ENCODE measurements around the gene KIF19.

The KIF19 gene

DNA sequence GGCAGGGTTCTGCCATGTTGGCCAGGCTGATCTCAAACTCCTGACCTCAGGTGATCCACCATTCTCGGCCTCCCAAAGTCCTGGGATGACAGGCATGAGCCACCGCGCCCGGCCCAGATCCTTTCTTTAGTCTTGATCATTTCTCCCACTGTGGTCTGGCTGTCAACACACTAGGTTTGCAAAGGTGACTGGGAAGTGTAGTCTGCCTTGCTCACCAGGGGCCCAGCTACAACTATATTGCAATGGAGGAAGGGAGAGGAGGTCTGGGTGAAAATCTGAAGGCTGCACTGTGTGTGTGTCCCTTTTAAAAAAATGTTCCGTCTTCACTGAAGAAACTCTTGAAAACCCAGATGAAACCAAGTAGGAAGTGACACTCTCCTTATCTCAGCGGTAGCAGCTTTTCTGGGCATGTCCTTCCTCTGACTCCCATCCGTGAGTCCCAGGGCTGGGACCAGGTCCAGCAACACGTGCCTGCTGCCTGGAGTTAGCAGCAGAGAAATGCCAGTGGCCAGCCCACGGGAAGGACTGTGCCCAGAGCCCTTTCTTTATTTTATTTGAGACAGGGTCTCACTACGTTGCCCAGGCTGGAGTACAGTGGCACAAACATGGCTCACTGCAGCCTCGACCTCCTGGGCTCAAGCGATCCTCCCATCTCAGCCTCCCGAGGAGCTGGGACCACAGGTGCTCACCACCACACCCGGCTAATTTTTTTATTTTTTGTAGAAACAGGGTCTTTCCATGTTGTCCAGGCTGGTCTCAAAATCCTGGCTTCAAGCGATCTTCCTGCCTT lies 17.8 kb upstream of the KIF19 start:
- Histone ChIP-seq H2BK120ac (ENCODE audit: low read depth, low read length) (no peak overlapping the region), H3K18ac (ENCODE audit: low read length) (no peak overlapping the region), H3K9ac (ENCODE audit: low read length) (no peak overlapping the region), H3K27me3 (ENCODE audit: insufficient read depth, low read length, poor library complexity) (no peaks in the 10 kb centered on the region), H3K79me2 (ENCODE audit: control insufficient read depth, insufficient read depth, low read length) (no peaks in the 10 kb centered on the region), H3K4me2 (ENCODE audit: low read length) (no peak overlapping the region), H3K4ac (ENCODE audit: low read depth, low read length) (no peak overlapping the region), H2BK5ac (ENCODE audit: low read length) (no peak overlapping the region), H3K4me3 (ENCODE audit: low read length) (no peak overlapping the region), H2AK5ac (ENCODE audit: low read length) (no peak overlapping the region), H3K23ac (ENCODE audit: low read length) (no peak overlapping the region), H3K79me1 (ENCODE audit: low read length) (no peaks in the 10 kb centered on the region), H3K4me1 (ENCODE audit: control insufficient read depth, low read depth, low read length) (no peaks in the 10 kb centered on the region), H3K27ac (ENCODE audit: low read depth, low read length) (no peak overlapping the region), H3K56ac (ENCODE audit: low read length) (no peak overlapping the region), H4K8ac (ENCODE audit: low read depth, low read length) (no peak overlapping the region), H2BK15ac (replicated peaks; ENCODE audit: low read depth) (no peak overlapping the region), H3K36me3 (ENCODE audit: control insufficient read depth, insufficient read depth, low read length) (no peaks in the 10 kb centered on the region), H4K5ac (ENCODE audit: low read length) (no peak overlapping the region)
- WGBS (ENCODE audit: extremely low coverage, insufficient coverage, low lambda C conversion rate) = no CpG with 5 or more reads among the region's 15 CpGs
- no peak for DNase-seq

DNA sequence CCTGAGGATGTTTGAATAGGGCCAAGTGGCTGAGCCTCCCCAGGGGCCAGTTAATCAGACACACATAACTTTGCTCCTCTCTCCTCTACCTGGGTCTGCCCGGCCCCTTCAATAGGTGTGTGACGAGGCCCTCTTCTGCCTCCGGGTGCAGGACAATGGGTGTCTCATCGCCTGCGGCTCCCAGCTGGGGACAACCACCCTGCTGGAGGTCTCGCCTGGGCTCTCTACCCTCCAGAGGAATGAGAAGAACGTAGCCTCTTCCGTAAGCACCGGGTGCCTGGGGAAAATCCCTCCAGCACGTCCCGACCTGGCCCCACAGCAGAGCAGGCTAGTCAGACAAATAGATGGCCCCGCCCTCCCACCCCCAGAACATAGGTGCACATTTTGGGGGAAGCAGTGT lies 16.1 kb upstream of the KIF19 start:
- no peak overlapping the region for H3K23ac ChIP-seq (ENCODE audit: low read length)
- H3K9ac ChIP-seq (ENCODE audit: low read length) = no peak overlapping the region
- no peak overlapping the region for H2BK15ac ChIP-seq (replicated peaks; ENCODE audit: low read depth)
- no peaks in the 10 kb centered on the region for H3K79me1 ChIP-seq (ENCODE audit: low read length)
- DNase-seq = no peak
- H2AK5ac ChIP-seq (ENCODE audit: low read length) = no peak overlapping the region
- H3K27ac ChIP-seq (ENCODE audit: low read depth, low read length) = no peak overlapping the region
- no peak overlapping the region for H3K4me2 ChIP-seq (ENCODE audit: low read length)
- H3K56ac ChIP-seq (ENCODE audit: low read length) = no peak overlapping the region
- no peak overlapping the region for H3K4me3 ChIP-seq (ENCODE audit: low read length)
- no peaks in the 10 kb centered on the region for H3K36me3 ChIP-seq (ENCODE audit: control insufficient read depth, insufficient read depth, low read length)
- H4K5ac ChIP-seq (ENCODE audit: low read length) = no peak overlapping the region
- H2BK5ac ChIP-seq (ENCODE audit: low read length) = no peak overlapping the region
- H3K4me1 ChIP-seq (ENCODE audit: control insufficient read depth, low read depth, low read length) = no peaks in the 10 kb centered on the region
- H3K27me3 ChIP-seq (ENCODE audit: insufficient read depth, low read length, poor library complexity) = no peaks in the 10 kb centered on the region
- no peak overlapping the region for H3K18ac ChIP-seq (ENCODE audit: low read length)
- WGBS (ENCODE audit: extremely low coverage, insufficient coverage, low lambda C conversion rate) = no CpG with 5 or more reads among the region's 12 CpGs
- H3K79me2 ChIP-seq (ENCODE audit: control insufficient read depth, insufficient read depth, low read length) = no peaks in the 10 kb centered on the region
- H3K4ac ChIP-seq (ENCODE audit: low read depth, low read length) = no peak overlapping the region
- H4K8ac ChIP-seq (ENCODE audit: low read depth, low read length) = no peak overlapping the region
- no peak overlapping the region for H2BK120ac ChIP-seq (ENCODE audit: low read depth, low read length)

GRCh38 chr17:74314877-74315276 lies 11.1 kb upstream of the KIF19 start:
- Histone ChIP-seq H2AK5ac (ENCODE audit: low read length) (no peak overlapping the region), H3K18ac (ENCODE audit: low read length) (no peak overlapping the region), H3K79me2 (ENCODE audit: control insufficient read depth, insufficient read depth, low read length) (no peaks in the 10 kb centered on the region), H3K9ac (ENCODE audit: low read length) (no peak overlapping the region), H2BK120ac (ENCODE audit: low read depth, low read length) (no peak overlapping the region), H3K27ac (ENCODE audit: low read depth, low read length) (no peak overlapping the region), H3K4me1 (ENCODE audit: control insufficient read depth, low read depth, low read length) (no peaks in the 10 kb centered on the region), H3K36me3 (ENCODE audit: control insufficient read depth, insufficient read depth, low read length) (no peaks in the 10 kb centered on the region), H2BK15ac (replicated peaks; ENCODE audit: low read depth) (no peak overlapping the region), H4K8ac (ENCODE audit: low read depth, low read length) (no peak overlapping the region), H3K56ac (ENCODE audit: low read length) (no peak overlapping the region), H3K4ac (ENCODE audit: low read depth, low read length) (no peak overlapping the region), H4K5ac (ENCODE audit: low read length) (no peak overlapping the region), H2BK5ac (ENCODE audit: low read length) (no peak overlapping the region), H3K23ac (ENCODE audit: low read length) (no peak overlapping the region), H3K79me1 (ENCODE audit: low read length) (no peaks in the 10 kb centered on the region), H3K4me3 (ENCODE audit: low read length) (no peak overlapping the region), H3K27me3 (ENCODE audit: insufficient read depth, low read length, poor library complexity) (no peaks in the 10 kb centered on the region), H3K4me2 (ENCODE audit: low read length) (no peak overlapping the region)
- no peak for DNase-seq
- WGBS (ENCODE audit: extremely low coverage, insufficient coverage, low lambda C conversion rate) = no CpG with 5 or more reads among the region's 15 CpGs

DNA sequence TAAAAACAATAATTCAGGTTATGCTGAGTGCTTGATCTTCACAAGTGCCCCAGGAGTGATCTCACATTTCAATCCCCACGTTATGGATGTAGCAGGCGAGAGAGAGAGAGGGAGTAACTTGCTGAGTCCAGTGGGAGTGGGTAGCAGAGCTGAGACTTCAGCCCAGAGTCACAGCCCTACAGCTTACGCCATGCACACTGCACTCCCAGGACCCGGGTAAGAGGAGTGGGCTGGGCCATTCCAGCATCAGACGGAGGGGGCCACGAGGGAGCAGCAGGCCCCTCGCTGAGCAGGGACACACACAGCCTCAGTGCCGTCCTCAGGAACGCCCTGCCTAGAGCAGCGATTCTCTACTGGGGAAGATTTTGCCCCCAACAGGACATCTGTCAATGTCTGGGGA lies 9.8 kb upstream of the KIF19 start:
- H2BK120ac ChIP-seq (ENCODE audit: low read depth, low read length) = no peak overlapping the region
- H3K23ac ChIP-seq (ENCODE audit: low read length) = no peak overlapping the region
- no peaks in the 10 kb centered on the region for H3K79me2 ChIP-seq (ENCODE audit: control insufficient read depth, insufficient read depth, low read length)
- no peaks in the 10 kb centered on the region for H3K27me3 ChIP-seq (ENCODE audit: insufficient read depth, low read length, poor library complexity)
- H3K4me2 ChIP-seq (ENCODE audit: low read length) = no peak overlapping the region
- no peak overlapping the region for H4K5ac ChIP-seq (ENCODE audit: low read length)
- no peak for DNase-seq
- no peaks in the 10 kb centered on the region for H3K79me1 ChIP-seq (ENCODE audit: low read length)
- no peak overlapping the region for H4K8ac ChIP-seq (ENCODE audit: low read depth, low read length)
- H2AK5ac ChIP-seq (ENCODE audit: low read length) = no peak overlapping the region
- H3K4me3 ChIP-seq (ENCODE audit: low read length) = no peak overlapping the region
- H3K4ac ChIP-seq (ENCODE audit: low read depth, low read length) = no peak overlapping the region
- H3K9ac ChIP-seq (ENCODE audit: low read length) = no peak overlapping the region
- H2BK15ac ChIP-seq (replicated peaks; ENCODE audit: low read depth) = no peak overlapping the region
- no peak overlapping the region for H3K56ac ChIP-seq (ENCODE audit: low read length)
- H2BK5ac ChIP-seq (ENCODE audit: low read length) = no peak overlapping the region
- no peaks in the 10 kb centered on the region for H3K4me1 ChIP-seq (ENCODE audit: control insufficient read depth, low read depth, low read length)
- WGBS (ENCODE audit: extremely low coverage, insufficient coverage, low lambda C conversion rate) = no CpG with 5 or more reads among the region's 10 CpGs
- H3K36me3 ChIP-seq (ENCODE audit: control insufficient read depth, insufficient read depth, low read length) = no peaks in the 10 kb centered on the region
- H3K18ac ChIP-seq (ENCODE audit: low read length) = no peak overlapping the region
- H3K27ac ChIP-seq (ENCODE audit: low read depth, low read length) = no peak overlapping the region

DNA sequence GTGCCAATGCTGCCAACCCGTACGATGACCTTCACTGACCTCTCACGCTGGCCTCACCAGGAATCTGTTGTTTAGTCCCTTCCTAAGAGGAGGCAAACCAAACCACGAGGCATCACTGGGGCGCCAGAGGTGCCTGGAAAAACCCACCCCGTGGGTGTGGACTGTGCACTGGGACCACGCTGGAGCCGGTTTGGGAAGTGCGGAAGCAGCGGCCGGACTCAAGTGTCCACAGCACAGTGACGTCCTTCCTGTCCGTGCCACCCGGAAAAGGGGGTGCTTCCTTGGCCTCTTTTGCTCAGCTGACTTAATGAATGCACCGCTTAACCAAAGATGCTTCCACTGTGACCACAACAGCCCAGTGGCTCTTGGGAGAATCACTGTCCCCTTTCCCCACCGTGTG lies 9.0 kb upstream of the KIF19 start:
- H3K4me1 ChIP-seq (ENCODE audit: control insufficient read depth, low read depth, low read length) = no peaks in the 10 kb centered on the region
- no CpG with 5 or more reads among the region's 16 CpGs for WGBS (ENCODE audit: extremely low coverage, insufficient coverage, low lambda C conversion rate)
- no peak overlapping the region for H3K23ac ChIP-seq (ENCODE audit: low read length)

DNA sequence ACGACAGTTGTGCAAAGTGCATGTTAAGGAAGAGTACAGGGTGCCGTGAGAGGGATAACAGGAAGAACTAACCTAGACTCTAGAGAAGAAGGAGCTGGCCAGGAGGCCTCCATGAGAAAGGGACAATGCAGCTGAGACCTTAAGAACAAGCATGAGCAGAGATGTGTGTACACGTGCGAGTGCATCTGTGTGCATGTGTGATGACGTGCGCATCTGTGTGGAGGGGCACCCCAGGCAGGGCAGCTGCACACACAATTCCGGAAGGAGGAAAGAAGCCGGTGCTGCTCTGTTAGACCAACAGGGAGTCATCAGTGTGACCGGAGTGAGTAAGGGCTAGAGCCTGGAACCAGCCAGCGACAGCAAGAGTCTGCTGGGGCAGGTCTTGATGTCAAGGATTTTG lies 7.6 kb upstream of the KIF19 start:
- Histone ChIP-seq H2BK5ac (ENCODE audit: low read length) (no peak overlapping the region), H3K4me1 (ENCODE audit: control insufficient read depth, low read depth, low read length) (no peaks in the 10 kb centered on the region), H3K27ac (ENCODE audit: low read depth, low read length) (no peak overlapping the region), H2AK5ac (ENCODE audit: low read length) (no peak overlapping the region), H2BK120ac (ENCODE audit: low read depth, low read length) (no peak overlapping the region), H3K36me3 (ENCODE audit: control insufficient read depth, insufficient read depth, low read length) (no peaks in the 10 kb centered on the region), H2BK15ac (replicated peaks; ENCODE audit: low read depth) (no peak overlapping the region), H3K18ac (ENCODE audit: low read length) (no peak overlapping the region), H3K56ac (ENCODE audit: low read length) (no peak overlapping the region), H3K23ac (ENCODE audit: low read length) (no peak overlapping the region), H4K5ac (ENCODE audit: low read length) (no peak overlapping the region), H3K4me3 (ENCODE audit: low read length) (no peak overlapping the region), H3K79me1 (ENCODE audit: low read length) (no peaks in the 10 kb centered on the region), H3K27me3 (ENCODE audit: insufficient read depth, low read length, poor library complexity) (no peaks in the 10 kb centered on the region), H3K4ac (ENCODE audit: low read depth, low read length) (no peak overlapping the region), H3K4me2 (ENCODE audit: low read length) (no peak overlapping the region), H4K8ac (ENCODE audit: low read depth, low read length) (no peak overlapping the region), H3K9ac (ENCODE audit: low read length) (no peak overlapping the region), H3K79me2 (ENCODE audit: control insufficient read depth, insufficient read depth, low read length) (no peaks in the 10 kb centered on the region)
- no peak for DNase-seq
- no CpG with 5 or more reads among the region's 10 CpGs for WGBS (ENCODE audit: extremely low coverage, insufficient coverage, low lambda C conversion rate)

More for the DNA sequence above, 9.0 kb upstream of the KIF19 start:
- Histone ChIP-seq H3K27ac (ENCODE audit: low read depth, low read length) (no peak overlapping the region), H3K4me3 (ENCODE audit: low read length) (no peak overlapping the region), H3K4ac (ENCODE audit: low read depth, low read length) (no peak overlapping the region), H3K9ac (ENCODE audit: low read length) (no peak overlapping the region), H3K56ac (ENCODE audit: low read length) (no peak overlapping the region), H4K5ac (ENCODE audit: low read length) (no peak overlapping the region), H2BK15ac (replicated peaks; ENCODE audit: low read depth) (no peak overlapping the region), H3K18ac (ENCODE audit: low read length) (no peak overlapping the region), H3K79me1 (ENCODE audit: low read length) (no peaks in the 10 kb centered on the region), H3K27me3 (ENCODE audit: insufficient read depth, low read length, poor library complexity) (no peaks in the 10 kb centered on the region), H3K4me2 (ENCODE audit: low read length) (no peak overlapping the region), H4K8ac (ENCODE audit: low read depth, low read length) (no peak overlapping the region), H2AK5ac (ENCODE audit: low read length) (no peak overlapping the region), H2BK5ac (ENCODE audit: low read length) (no peak overlapping the region), H3K36me3 (ENCODE audit: control insufficient read depth, insufficient read depth, low read length) (no peaks in the 10 kb centered on the region), H3K79me2 (ENCODE audit: control insufficient read depth, insufficient read depth, low read length) (no peaks in the 10 kb centered on the region), H2BK120ac (ENCODE audit: low read depth, low read length) (no peak overlapping the region)
- no peak for DNase-seq
